COLO668 (cell line): ENCODE measurements around the gene LENG9.
"Not testable (repeated sequence)": the region's sequence is repeated elsewhere in the genome, so short reads cannot be mapped to it uniquely, and the experiment has no call there.

Experiments used
- DNase-seq: peaks from one replicate; lab custom pipeline; 2025; ENCODE audit not compliant: unreplicated experiment; lab: John Stamatoyannopoulos, UW

LENG9 gene

DNA sequence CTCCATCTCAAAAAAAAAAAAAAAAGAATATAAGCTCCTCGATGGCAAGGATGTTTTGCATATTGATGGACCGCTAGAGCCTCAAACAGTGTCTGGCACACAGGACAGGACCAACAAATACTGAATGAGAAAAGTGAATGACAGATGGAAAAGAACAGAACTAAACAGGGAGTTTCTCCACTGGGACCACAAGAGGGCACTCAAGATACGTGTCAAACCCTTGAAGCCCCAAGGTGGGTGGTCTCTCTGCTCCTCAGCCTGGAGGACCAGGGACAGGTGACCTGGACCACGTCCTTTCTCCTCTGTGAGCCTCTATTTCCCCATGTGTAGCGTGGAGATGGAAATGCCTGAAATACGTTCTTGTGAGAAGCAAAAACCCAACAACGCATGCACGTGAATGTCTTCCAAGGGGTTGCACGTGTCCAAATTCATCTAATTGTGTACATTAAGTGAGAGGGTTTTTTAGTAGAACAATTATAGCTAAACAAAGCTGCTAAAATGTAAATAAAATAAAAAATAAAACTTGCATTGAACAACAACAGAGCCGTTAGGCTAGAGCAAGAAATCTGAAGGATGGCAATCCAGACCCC, 15.2 kb upstream of the LENG9 start:
- DNase-seq: peak; percentile 5

DNA sequence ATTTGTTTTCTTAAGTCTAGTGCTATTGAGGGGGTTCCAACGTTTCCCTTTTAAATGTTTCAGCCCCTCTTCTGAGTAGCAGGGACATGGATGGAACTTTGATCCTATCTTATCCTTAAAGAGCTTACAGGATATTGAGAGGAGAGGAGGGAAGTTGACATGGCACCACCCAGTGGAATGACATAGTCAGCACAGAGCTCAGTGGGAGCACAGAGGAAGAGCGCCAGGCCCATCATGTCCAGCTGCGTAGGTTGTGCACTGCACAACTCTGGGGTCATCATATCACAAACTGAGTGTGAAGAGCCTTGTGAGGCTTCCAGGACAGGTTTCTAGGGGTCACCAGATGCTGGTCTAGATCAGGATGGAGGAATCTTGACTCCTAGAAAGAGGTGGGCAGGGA, 14.1 kb upstream of the LENG9 start:
- no peak for DNase-seq

DNA sequence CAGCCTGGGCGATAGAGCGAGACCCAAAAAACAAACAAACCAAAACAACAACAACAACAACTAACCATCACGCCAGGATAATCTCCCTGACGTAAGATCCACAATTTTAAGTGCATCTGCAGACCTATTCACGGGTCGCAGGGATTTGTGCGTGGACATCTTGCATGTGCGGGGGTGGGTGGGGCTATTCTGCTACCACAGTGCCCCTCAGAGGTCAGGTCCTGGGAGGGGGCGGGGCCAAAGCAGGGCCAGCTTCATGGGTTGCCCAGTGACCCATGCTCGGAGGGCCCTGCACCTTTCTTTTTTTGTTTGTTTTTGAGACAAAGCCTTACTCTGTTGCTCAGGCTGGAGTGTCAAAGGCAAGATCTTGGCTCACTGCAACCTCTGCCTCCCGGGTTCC, 12.1 kb upstream of the LENG9 start:
- DNase-seq: no peak

DNA sequence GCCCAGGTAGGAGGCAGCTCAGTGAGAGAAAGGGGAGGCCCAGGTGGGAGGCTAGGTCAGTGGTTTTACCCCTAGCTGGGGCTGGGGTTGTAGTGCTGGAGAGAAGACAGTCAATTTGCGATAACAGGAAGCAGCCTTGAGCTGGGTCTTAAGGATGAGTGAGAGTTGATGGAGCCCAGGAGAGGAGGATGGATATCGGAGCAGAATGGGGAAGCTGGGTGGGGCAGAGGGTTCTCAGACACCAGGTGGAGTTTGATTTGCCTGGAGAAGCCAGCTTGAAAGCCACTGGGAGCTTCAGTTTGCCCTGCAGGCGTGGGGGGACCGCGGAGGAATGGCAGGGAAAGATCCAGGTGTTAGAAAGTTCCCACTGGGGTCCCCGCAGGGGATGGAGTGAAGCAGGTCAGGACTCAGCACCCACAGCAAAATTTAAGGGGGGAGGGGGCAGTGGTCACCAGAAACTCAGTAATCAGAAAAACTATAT, 10.4 kb upstream of the LENG9 start:
- no peak for DNase-seq

DNA sequence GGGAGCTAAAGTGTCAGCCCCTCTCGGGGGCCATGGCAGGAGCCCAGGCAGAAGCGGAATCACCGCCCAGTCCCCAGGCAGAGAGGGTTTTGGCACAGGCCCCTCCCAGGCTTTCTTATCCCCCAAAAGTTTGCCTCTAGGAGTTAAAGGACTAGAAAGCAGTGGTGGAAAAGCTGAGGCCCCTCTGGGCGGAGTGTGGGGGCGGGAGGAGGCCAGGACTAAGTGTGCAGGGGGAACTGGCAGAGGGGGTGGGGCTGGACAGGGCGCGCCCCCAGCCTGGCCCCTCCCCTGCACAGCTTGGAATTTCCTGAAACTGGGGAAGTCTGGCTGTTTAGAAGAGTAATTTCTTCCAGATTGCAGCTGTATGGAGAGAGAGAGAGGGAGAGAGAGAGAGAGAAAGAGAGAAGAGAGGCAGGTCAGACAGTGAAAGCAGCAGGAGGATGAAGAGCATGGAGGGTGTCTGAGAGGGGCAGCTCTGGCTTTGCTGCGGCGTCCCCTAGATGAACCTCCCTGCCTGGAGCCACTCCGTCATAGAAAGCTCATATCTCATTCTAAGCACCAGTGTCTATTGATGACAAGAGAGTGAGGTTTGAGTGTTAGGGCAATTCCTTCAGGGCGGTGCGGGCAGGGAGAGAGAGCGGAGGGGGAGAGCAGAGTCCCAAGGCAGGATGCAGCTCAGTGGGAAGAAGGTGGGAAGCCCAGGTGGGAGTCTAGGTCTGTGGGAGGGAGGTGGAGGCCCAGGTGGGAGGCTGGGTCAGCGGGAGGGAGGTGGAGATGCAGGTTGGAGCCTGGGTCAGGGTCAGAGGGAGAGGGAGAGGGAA, 9.7 kb upstream of the LENG9 start, which contains the start of gene CDC42EP5:
CDC42EP5 (minus strand) TSS at position 226 of the 821 bp plus-strand sequence. CDS start 7,749 bp downstream, outside the sequence.
- DNase-seq: no peak

DNA sequence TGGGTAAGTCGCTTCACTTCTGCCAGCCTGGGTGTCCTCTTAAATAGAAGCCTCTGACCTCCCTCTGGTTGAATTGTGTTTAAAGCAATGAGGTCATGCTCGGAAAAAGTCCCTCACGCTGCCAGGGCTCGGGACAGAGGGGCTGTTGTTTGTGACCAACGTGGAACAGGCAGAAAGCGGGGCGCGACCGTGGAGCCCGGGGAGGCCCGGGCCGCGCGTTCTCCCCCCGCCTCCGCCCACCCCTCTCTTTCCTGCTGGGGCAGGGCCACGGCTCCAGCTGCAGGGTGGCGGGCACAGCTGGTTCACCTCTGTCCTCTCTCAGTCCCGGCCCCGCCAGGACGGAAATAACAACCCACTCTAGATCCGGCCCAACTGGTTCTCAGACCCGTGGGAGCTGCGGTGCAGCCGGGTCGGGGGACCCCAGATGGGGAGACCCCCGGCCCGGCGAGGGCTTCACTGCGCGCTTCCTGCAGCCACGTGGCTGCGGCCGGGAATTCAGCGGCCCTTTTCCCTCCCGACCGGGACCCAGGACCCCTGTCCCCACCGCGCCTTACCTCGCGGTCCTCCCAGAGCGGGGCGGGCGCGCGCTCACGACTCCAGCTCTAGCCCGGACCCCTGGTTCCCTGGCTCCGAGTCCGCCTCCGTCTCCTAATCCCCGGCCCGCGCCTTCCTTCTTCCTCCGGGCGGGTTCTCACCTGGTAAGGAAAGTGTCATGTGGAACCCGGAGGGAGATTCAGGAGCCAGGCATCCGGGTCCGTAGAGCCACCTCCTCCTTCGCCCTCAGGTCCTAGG, 7.6 kb upstream of the LENG9 start:
- DNase-seq: no peak

DNA sequence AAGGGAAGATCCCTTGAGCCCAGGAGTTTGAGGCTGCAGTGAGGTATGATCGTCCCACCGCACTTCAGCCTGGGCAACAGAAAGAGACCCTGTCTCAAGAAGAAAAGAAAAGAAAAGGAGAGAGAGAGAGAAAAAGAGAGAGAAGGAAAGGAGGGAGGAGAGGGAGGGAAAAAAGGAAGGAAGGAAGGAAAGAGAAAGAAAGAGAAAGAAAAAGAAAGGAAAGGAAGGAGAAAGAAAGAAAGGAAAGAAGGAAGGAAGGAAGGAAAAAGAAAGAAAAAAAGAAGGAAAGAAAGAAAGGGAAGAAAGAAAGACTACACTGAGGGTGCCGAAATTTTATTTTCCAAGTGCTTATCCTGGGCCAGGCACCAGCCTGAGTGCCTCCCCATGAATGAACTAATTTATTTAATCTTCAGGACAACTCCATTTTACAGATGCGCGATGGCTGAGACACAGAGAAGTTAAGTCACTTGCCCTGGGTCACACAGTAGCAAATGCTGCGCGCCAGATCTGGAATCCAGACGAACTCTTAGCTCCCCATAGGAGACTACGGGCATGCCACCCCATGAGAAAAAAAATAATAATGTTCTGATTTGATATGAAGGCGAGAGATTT, 6.8 kb upstream of the LENG9 start:
- no peak for DNase-seq

DNA sequence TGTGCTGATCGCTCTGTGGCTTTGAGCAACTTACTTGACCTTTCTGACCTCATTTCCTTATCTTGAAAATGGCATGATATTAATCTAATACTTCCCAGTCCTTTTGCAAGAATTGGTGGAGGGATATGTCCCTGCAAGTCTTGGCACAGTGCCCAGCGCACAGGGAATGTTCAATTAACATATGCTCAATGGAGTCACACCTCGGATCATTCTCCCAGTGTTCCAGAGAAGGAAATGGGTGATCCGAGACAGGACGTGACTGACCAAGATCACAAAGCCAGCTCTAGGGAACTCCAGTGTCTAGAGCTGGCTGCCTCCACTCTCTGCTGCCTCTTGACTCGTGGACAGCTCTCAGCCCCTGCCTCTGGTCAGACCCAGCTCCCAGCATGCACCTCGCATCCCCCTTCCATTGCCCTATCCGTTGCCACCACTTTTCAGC, 5.9 kb upstream of the LENG9 start:
- peak; percentile 18 for DNase-seq

DNA sequence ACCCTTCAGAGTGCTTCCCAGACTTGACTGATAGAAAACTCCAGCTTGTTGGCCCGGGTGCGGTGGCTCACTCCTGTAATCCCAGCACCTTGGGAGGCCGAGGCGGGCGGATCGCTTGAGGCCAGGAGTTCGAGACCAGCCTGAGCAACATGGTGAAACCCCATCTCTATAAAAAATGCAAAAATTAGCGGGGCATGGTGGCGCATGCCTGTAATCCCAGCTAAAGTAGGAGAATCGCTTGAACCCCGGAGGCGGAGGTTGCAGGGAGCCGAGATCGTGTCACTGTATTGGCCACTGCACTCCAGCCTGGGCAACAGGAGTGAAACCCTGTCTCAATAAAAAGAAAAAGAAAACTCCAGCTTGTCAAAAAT, 2.5 kb upstream of the LENG9 start:
- DNase-seq: not testable (repeated sequence)

DNA sequence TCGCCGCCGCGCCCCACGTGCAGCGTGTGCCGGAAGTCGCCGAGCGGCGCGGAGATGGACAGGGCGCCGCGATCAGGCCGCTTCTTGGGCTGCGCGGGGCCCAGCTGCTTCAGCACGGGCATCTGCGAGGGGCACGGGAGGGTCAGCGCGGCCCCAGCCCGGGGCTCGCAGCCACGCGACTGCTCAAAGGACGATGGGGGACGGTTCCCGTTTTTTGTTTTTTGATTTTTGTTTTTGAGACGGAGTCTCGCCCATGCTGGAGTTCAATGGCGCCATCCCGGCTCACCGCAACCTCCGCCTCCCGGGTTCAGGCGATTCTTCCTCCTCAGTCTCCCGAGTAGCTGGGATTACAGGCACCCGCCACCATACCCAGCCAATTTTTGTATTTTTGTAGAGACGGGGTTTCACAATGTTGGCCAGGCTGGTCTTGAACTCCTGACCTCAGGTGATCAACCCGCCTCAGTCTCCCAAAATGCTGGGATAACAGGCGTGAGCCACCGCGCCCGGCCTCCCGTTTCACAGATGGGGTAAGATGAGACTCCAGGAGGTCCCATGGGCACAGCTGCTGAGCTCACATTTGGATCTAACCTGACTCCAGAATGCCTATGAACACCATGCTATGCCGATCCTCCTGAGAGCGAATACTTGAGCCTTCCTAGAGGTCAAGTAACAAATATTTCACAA, 2.0 kb upstream of the LENG9 start:
- no peak for DNase-seq

DNA sequence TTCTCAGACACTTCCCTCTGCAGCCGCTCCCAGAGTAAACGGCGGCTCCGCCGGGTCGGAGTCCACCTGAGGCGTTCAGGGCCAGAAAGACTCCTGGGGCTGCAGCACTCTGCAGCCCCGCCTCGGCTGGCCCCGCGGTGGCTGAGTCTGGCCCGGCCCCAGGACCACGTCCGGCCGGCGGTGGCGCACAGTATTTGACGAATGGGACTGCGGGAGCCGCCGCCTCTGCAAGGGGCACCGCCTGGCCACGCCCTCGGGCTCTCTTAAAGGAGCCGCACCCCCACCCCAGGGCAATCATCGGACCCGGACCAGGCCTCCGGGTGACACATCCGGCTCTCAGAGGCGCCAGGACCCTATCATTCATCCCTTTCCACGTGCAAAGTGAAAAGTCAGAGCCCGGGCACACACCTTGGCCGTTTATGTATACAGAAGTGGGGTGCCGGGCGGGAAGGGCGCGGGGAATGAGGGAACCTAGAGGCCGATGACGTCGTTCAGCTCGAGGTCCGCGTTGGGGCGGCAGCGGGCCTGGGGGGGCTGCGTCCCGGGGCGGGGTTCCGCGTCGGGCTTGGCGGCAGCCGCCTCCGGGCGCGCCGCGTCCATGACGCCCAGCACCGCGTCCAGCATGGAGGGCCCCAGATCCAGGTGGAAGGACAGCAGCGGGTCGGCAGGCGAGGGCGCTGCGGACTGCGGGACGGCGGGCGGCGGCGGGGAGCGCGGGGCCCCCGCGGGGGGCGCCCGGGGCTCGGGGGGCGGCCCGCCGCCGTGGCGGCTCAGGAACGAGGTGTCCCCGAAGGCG, 1.2 kb upstream of the LENG9 start:
- DNase-seq: peak; percentile 90

DNA sequence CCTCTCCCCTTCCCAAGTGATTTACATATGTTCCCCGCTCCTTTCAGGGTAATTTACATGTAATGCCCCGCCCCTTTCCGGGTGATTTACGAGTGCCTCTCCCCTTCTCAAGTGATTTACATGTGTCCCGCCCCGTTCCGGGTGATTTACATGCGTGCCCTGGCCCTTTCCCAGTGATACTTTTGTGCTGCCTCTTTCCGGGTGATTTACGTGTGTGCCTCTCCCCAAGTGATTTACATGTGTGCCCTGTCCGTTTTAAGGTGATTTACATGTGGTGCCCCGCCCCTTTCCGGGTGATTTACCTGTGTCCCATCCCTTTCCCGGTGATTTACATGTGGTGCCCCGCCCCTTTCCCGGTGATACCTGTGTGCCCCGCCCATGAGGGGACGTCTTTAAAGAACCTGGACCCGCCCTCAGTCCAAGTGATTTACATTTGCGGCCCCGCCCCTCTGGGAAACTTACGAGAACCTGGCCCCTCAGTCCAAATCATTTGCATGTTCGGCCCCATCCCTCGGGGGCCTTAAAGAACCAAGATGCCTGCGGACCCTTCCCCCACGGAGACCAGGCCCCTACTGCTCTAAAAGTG, 559 bp upstream of the LENG9 start:
- peak; percentile 98 for DNase-seq

DNA sequence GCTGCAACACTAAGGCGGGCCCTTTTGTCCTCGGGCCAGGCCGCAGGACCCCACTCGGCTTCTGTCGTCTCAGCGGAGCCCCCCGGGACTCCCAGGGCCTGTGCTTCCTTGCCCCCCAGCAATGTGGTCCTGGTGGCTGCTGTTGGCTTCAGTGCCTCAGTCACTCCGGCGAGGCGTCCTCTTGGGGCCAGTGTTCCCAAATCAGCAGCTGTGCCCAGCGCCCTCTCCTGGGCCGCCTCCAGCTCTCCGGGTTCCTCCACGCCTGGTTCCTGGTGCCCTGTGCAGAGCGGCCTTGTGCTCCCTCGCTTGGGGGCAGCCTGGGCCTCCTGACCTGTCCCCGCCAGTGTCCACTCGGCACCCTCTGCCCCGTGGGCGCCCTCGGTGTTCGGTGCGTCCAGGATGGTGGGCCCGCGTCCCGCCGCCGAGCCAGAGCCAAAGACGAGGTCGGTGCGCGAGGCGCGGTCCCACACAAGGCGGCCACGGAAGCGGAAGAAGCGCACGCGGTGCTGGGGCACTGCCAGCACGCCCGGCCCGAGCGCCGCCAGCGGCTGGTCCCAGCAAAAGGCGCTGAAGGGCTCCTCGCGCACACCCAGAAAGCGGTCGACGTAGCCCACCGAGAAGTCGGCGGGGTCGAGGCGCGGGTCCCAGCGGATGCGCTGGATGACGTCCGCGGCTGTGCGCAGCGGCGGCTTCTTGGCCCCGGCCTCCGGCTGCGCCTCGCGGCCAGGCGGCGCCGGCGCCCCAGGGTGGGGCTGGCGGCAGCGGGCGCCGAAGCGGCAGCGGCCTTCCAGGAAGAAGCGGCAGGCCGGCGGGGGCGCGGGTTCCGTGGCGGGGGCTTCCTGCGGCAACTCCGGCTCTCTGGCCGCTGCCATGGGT, 685 bp downstream of the LENG9 start:
- DNase-seq: peak; percentile 81

DNA sequence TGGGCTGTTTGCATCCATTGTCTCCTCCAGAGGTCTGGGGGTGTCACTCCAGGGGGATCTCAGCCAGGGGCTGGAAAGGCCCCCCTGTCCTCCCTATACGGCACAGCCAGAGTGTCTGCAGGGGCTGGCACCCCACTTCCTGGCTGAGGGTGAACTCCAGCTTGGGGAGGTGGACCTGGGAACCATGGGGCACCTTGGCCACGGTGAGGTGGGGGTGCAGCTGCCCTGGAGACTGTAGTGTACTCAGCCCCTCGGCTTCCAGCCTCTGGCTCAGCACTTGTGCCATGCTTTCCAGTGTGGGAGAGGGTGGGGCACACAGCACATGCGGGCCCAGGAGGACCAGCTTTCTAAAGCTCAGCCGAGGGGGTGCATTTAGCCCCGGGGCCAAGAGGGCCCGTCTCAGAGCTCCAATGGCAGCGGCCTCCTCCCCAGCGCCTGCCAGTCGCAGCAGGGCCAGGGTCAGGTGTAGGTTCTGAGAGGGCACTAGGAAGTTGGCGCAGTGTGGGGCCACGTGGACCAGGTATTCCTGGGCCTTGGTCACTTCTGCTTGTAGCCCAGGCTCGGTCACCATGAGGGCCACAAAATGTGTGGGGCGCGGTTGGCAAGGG, 1.4 kb downstream of the LENG9 start:
- peak; percentile 44 for DNase-seq

DNA sequence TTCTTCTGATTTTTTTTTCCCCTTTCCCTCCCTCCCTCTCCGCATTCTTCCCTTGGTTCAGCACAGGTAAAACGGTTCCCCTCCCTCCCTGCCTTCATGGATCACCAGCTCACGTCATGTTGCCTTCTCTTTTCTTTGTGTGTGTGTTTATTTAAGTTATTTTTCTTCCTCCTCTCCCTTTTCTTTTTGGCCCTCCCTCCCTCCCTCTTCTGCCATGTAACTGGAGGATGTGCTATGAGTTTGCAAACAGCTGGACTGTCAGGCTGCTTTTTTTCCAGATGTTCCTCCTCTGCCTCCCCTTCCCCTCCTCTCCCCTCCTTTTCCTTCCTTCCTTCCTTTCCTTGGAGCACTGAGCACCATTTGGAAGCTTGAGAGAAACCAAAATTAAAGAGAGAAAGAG, 2.0 kb downstream of the LENG9 start:
- no peak for DNase-seq

DNA sequence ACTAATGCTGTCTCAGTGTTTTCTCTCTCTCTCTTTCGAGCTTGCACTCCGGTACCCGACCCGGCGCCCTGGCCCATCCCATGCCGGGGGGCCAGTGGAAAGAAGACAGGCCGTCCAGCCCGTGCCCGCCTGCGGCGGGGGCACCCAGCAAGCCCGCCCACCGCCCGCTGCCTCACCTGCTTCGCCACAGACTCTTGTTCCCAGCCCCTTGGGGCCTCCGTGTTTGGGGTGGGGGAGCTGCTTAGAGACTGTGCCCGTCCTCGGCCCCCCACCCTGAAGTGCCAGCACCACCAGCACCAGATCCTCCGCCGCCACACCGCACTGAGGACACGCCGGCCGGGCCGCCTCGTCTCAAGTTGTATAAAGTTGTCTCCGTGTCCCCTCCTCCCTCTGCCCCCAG, 2.4 kb downstream of the LENG9 start:
- DNase-seq: no peak

DNA sequence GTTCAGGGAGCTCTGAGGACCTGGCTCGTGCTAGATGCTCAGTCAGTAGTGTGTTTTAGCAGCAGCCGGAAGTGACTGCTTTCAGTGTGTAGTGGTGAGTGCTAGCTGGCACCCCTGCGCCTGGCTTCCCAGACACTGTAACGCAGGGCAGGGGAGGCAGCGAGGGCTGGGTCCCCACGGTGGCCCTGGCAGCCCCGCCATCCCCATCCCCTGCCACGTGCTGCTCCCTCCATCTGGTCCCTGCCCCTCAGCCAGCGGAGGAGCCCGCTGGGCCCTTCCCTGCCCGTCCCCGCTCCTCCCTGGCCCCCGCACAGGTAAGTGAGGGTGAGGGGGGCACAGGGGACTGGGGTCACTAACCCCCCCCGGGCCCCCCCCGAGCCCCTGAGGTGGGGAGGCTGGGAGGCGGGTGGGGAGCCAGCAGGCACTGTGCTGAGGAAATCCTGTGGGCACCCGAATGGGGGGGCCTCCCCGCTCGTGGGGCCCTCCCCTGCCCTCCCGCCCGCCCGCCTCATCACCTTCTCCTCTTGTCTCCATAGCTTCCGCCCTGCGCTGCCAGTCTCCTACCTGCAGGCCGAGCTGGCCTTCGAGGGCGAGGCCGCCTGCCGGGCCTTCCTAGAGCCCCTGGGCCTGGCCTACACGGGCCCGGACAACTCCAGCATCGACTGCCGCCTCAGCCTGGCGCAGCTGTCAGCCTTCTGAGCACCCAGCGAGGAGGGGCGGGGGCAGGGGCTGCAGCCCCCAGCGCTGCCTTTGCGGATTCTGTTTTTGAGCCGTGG, 3.2 kb downstream of the LENG9 start:
- DNase-seq: no peak
